Ovary (tissue), 3 donors: ENCODE results near the gene SGTA.

Source experiments
- CTCF ChIP-seq, 3 donors: fragments of 450-650 bp in 2 of 3; fragments of 200-600 bp in 1 of 3; IDR thresholded peaks; one replicate each; pipeline versions ENCODE4 v1.5.1 to v1.8.0; 2016 to 2022; ENCODE audit warnings: antibody characterized with exemption in 3 of 3, mild to moderate bottlenecking in 1 of 3
- EP300 ChIP-seq: sonication (generic); formaldehyde crosslinking; IDR thresholded peaks from one replicate; pipeline ENCODE4 v1.6.1; 2017; ENCODE audit warnings: antibody characterized with exemption
- POLR2A ChIP-seq: fragments of 450-650 bp; IDR thresholded peaks from one replicate; pipeline ENCODE4 v1.6.1; 2017; ENCODE audit warnings: antibody characterized with exemption, mild to moderate bottlenecking, moderate library complexity
- donor health status: DM: no; HTN: no; CAD: no.

GRCh38 chr19:2739602-2740313 is 43.3 kb downstream of the SGTA start, which contains the start of gene SLC39A3:
- TF ChIP-seq POLR2A: no peak
- peak in 2 of 3 donors; percentile 31 to 73 for TF ChIP-seq CTCF (IDR thresholded peaks at IDR 0.05)
- no peak for TF ChIP-seq EP300
